Heart right ventricle (tissue), 16 donors: Measurements from ENCODE around the gene ZFTA. TPM values are rescaled to one million over a fixed set of nuclear protein-coding genes. Genes with fewer than 3 reads are reported as not detected.

Experiments
- ATAC-seq, 8 donors: fragments of 200-7000 bp; cut with Tn5 transposase; one replicate each; pipeline ENCODE4 v1.9.1; 2020; ENCODE audit warnings: mild to moderate bottlenecking in 8 of 8, moderate library complexity in 8 of 8, moderate number of reproducible peaks in 1 of 8
- DNase-seq, 2 donors: peaks; one replicate each; pipeline ENCODE4 v3.0.0-alpha.2; 2020
- H3K27ac ChIP-seq, 10 donors: fragments of 200-600 bp; sonication (generic) in 2 of 10; one replicate each; pipeline versions ENCODE4 v1.5.0 to v1.8.0; 2020 to 2022; ENCODE audit warnings: mild to moderate bottlenecking in 3 of 10
- H3K27me3 ChIP-seq, 7 donors: fragments of 200-600 bp; one replicate each; pipeline ENCODE4 v1.8.0; 2021 to 2022; ENCODE audit warnings: mild to moderate bottlenecking in 2 of 7
- H3K36me3 ChIP-seq, 9 donors: fragments of 200-600 bp; sonication (generic) in 1 of 9; one replicate each; pipeline versions ENCODE4 v1.5.0 to v1.8.0; 2020 to 2022; ENCODE audit warnings: mild to moderate bottlenecking in 2 of 9
- H3K4me1 ChIP-seq, 9 donors: fragments of 200-600 bp; sonication (generic) in 1 of 9; one replicate each; pipeline versions ENCODE4 v1.5.0 to v1.8.0; 2020 to 2022; ENCODE audit warnings: mild to moderate bottlenecking in 4 of 9
- H3K4me3 ChIP-seq, 10 donors: fragments of 200-600 bp; sonication (generic) in 2 of 10; one replicate each; pipeline versions ENCODE4 v1.5.0 to v1.8.0; 2020 to 2022; ENCODE audit warnings: mild to moderate bottlenecking in 7 of 10, moderate library complexity in 2 of 10
- H3K9me3 ChIP-seq, 11 donors: fragments of 200-600 bp in 10 of 11; sonication (generic) in 2 of 11; one replicate each; pipeline versions ENCODE4 v1.5.0 to v1.8.0; 2013 to 2022; ENCODE audit warnings: mild to moderate bottlenecking in 2 of 11, control low read depth in 1 of 11, moderate library complexity in 1 of 11
- CTCF ChIP-seq, 9 donors: fragments of 200-600 bp; sonication (generic) in 2 of 9; IDR thresholded peaks; one replicate each; pipeline versions ENCODE4 v1.5.0 to v1.8.0; 2021 to 2022; ENCODE audit warnings: antibody characterized with exemption in 9 of 9, mild to moderate bottlenecking in 5 of 9, moderate library complexity in 1 of 9
- WGBS, 2 donors: extraction: QIAGEN DNeasy Blood & Tissue Kit; methylation state at CpG; one replicate each; pipeline ENCODE4 v1.1.7; 2013; ENCODE audit warnings: inconsistent platforms in 1 of 2; 5-methylcytosine and 5-hydroxymethylcytosine counted together
- intact Hi-C, 10 donors: fragments of 100-400 bp; cut with DNase I; formaldehyde crosslinking; loops; one replicate each; pipeline versions ENCODE4 v1.11.1 to v1.14.2; 2022
- polyA plus RNA-seq, 2 donors: library from polyadenylated mRNA; stranded (reverse); fragments of 200-250 nt; gene quantifications; one replicate each; pipeline ENCODE4 v1.2.3, GENCODE V29; 2013
- total RNA-seq, 10 donors: library from RNA; stranded (reverse); fragmentation: NEBNext Ultra II Directional in 3 of 10; extraction: Animal tissue kit (Norgen Biotek cat#: 25700) in 3 of 10; gene quantifications; one replicate each; pipeline versions ENCODE4 v1.2.1 to v1.2.4, GENCODE V29; 2021 to 2023
- donor health status: Arrhythmogenic right ventricular cardiomyopathy.
- donor health status: ischemic (EF 13 %, LVEDD 7.1; RV severe dilation, severe dysfunction).
- donor health status: healthy with polysubstance abuse.
- donor health status: DM: no; HTN: yes; CAD: no.
- donor health status: DM: no; HTN: no; CAD: no.
- donor health status: ischemic (EF 25% LVEDD 6.9; RV normal size, moderate dysfunction).
- donor health status: ischemic (EF 25% LVEDD 5.7; RV mildly dilated, moderate dysfunction).
- donor health status: healthy.
- donor health status: DM: yes; HTN: yes; CAD: no.
- donor health status: Ischemic cardiomyopathy.
- donor health status: ischemic (EF 35%, LVEDD 5.7; RV mildly dilated, moderate dysfunction).
- donor health status: nonischemic (EF 11% LVEDD 7.7; RV severe dilation, severe dysfunction).
- donor health status: DM: yes; HTN: yes; CAD: no.
- donor health status: PGD.
- donor health status: ischemic (EF 29% LVEDD 5.4; RV normal size, mild dysfunction).
- donor health status: nonischemic (EF 23%, LVEDD 6.1; RV moderate dilation, normal function).

Gene ZFTA
- total and polyA plus RNA-seq, 12 donors = 4.6 to 14.3 (median 8.6) TPM

DNA sequence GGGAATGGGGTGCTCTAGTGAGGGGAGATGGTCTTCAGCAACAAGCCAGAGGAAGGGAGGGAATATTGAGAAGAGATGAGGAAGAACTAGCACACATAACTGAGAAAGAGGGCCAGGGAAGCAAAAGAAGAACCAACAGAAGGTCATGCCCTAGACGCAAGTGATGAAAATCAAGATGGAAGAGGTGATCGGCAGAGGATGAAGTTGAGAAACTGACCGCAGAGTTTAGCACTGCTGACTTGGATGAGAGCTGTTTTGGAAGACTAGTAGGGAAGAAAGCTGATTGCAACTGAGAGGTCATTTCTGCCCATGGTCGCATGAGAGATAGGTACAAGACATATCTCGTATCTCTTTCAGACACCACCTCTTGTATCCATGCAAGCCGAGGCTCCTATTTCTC is 47.6 kb upstream of the ZFTA start:
- Histone ChIP-seq H3K27me3 (no peaks in the 10 kb centered on the region), H3K4me1 (peaks cover 0 to 38% (median 22%) of the 10 kb centered on the region in 9 donors), H3K9me3 (no peaks in the 10 kb centered on the region), H3K4me3 (no peak overlapping the region), H3K27ac (no peak overlapping the region), H3K36me3 (peaks cover 0 to 51% (median 26%) of the 10 kb centered on the region in 9 donors)
- 95 to 97% methylated on average over 6 of the region's 6 CpGs for WGBS, 2 donors
- ATAC-seq (no peak), DNase-seq (no peak)
- no peak for TF ChIP-seq CTCF (IDR thresholded peaks at IDR 0.05)
- intact Hi-C loops = loop anchor here in 1 of 10 donors (10.0 kb wide), 1 partner anchor 51 kb away; the partner anchor contains the start of gene ZFTA

- H3K27ac ChIP-seq = peak overlapping the region in 6 of 10 donors; percentile 80 to 93 (median 84)
- WGBS, 2 donors = 22% methylated on average over 7 of the region's 7 CpGs
- no peaks in the 10 kb centered on the region for H3K27me3 ChIP-seq
- DNase-seq (no peak), ATAC-seq (peak in 1 of 8 donors; percentile 5)
- H3K9me3 ChIP-seq = no peaks in the 10 kb centered on the region
- H3K4me1 ChIP-seq = peaks cover 0 to 38% (median 22%) of the 10 kb centered on the region in 9 donors
- peak overlapping the region; percentile 76 to 100 (median 96) for H3K4me3 ChIP-seq
- peaks cover 0 to 35% (median 16%) of the 10 kb centered on the region in 9 donors for H3K36me3 ChIP-seq
- intact Hi-C loops = loop anchor here in 6 of 10 donors (5.0 to 10.0 kb wide), 4 partner anchors 37 to 50 kb away; partner anchors contain the start of gene ZFTA (in 4 of the 6)
- no peak for TF ChIP-seq CTCF (IDR thresholded peaks at IDR 0.05)
Observed at GRCh38 chr11:63814383-63814736, 45.8 kb upstream of the ZFTA start.

DNA sequence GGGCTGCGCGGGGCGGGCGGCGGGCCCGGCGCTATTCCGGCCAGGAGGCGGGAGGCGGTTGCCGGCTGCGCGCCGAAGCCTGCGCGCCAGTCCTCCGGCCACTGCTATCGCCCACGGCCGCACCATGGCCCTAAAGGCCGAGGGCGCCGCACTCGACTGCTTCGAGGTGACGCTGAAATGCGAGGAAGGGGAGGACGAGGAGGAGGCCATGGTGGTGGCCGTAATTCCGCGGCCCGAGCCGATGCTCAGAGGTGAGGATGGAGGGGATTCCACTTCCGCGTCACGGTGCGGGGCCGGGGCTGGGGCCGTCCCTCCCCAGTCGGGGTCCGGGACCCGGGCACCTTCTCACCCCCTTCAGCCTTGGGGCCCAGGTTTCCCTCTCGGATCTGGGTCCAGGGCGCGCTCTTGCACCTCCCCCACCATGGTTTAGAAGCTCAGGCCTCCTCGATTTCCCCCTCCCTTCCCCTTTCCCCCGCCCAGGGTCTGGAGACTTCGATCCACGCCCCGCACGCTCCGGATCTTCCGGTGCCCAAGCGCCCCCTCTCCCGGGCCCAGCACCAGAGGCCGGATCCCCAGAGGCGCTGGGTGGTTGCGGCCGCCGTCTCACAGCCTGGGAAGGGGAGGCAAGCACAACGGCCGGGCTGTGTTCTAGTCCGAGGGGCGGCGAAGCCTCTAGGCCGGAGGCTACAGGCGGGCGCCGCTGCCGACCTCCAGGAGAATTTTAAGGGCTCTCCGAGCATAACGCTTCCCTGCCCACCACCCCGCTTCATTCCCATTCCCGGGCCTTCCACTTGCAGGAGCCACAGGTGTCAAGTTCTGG is 45.2 kb upstream of the ZFTA start:
- peaks cover 0 to 38% (median 22%) of the 10 kb centered on the region in 9 donors for H3K4me1 ChIP-seq
- DNase-seq (peak; percentile 39 to 59), ATAC-seq (peak; percentile 49 to 71 (median 60))
- TF ChIP-seq CTCF (IDR thresholded peaks at IDR 0.05) = no peak
- intact Hi-C loops = loop anchor here in 7 of 10 donors (2.0 to 10.0 kb wide), 5 partner anchors 36 to 49 kb away; partner anchors contain the start of gene ZFTA (in 5 of the 7)
- peaks cover 0 to 29% (median 11%) of the 10 kb centered on the region in 9 donors for H3K36me3 ChIP-seq
- H3K9me3 ChIP-seq = no peaks in the 10 kb centered on the region
- 0 to 1% methylated on average over 66 to 67 of the region's 74 CpGs for WGBS, 2 donors
- peak overlapping the region; percentile 35 to 93 (median 82) for H3K27ac ChIP-seq
- H3K4me3 ChIP-seq = peak overlapping the region; percentile 76 to 100 (median 96)
- H3K27me3 ChIP-seq = no peaks in the 10 kb centered on the region

GRCh38 chr11:63813035-63813562 is 44.5 kb upstream of the ZFTA start, which contains the start of gene SPINDOC:
Gene SPINDOC, plus strand, starts transcription at chr11:63813456. Its CDS starts 231 bp downstream, at chr11:63813687.
- intact Hi-C loops = loop anchor here in 7 of 10 donors (2.0 to 10.0 kb wide), 5 partner anchors 36 to 48 kb away; partner anchors contain the start of gene ZFTA (in 5 of the 7)
- DNase-seq = peak; percentile 81 to 83
- Histone ChIP-seq H3K4me1 (peaks cover 0 to 38% (median 22%) of the 10 kb centered on the region in 9 donors), H3K4me3 (peak within 1 kb of the TSS; percentile 76 to 100 (median 96)), H3K27ac (peak within 1 kb of the TSS; percentile 35 to 93 (median 82)), H3K27me3 (no peaks in the 10 kb centered on the region), H3K9me3 (no peaks in the 10 kb centered on the region), H3K36me3 (peaks cover 0 to 22% (median 6%) of the 10 kb centered on the region in 9 donors)
- TF ChIP-seq CTCF (IDR thresholded peaks at IDR 0.05) = no peak
- peak; percentile 87 to 95 (median 93) for ATAC-seq
- WGBS, 2 donors = 1% methylated on average over 62 to 65 of the region's 65 CpGs
